K562 (cell line): ENCODE measurements around the gene SPATC1L. TPM values are rescaled to one million over a fixed set of nuclear protein-coding genes. Genes with fewer than 3 reads are reported as not detected.
A peak's percentile ranks its signal among the peaks of the same experiment; 100 is the strongest.

Experiments
- ATAC-seq: fragments of 200-7000 bp; cut with Tn5 transposase; 3 replicates; pipeline ENCODE4 v1.9.1; 2020; ENCODE audit warnings: moderate library complexity
- BruUV-seq: library from RNA; stranded (reverse); fragments of 400-500 nt; replicated peaks from 2 replicates; lab custom pipeline; 2021; lab: Mats Ljungman, UMichigan
- CTCF ChIA-PET: fragments of 300-600 bp; formaldehyde crosslinking; extraction: SDS; loops from one replicate; lab custom pipeline; 2021; ENCODE audit warnings: low intra/inter-chr PET ratio; lab: Yijun Ruan, JAX
- POLR2A ChIA-PET: fragments of 300-600, 350-650 bp; sonication (Branson Sonifier 250); formaldehyde crosslinking; extraction: SDS; loops from one replicate; lab custom pipeline; 2021; ENCODE audit warnings: antibody characterized with exemption, inconsistent platforms; lab: Yijun Ruan, JAX
- DNase-seq, 4 experiments: peaks; one replicate each; pipeline versions ENCODE4 v3.0.0 to v3.0.0-alpha.2; 2011 to 2018; ENCODE audit warnings: low spot score in 3 of 4, mixed read lengths in 3 of 4; ENCODE audit errors: extremely low read depth in 1 of 4
- FAIRE-seq: peaks from 2 replicates; lab custom pipeline; 2011; peaks lifted over from hg19 to GRCh38; lab: Jason Lieb, UNC
- H2AFZ ChIP-seq: 2 replicates; pipeline ENCODE4 v1.6.0; 2011; ENCODE audit warnings: low read depth, low read length, control low read depth, inconsistent platforms
- H3K27ac ChIP-seq: fragments of 200-600 bp; 3 replicates; pipeline ENCODE4 v1.8.0; 2011; ENCODE audit warnings: low read depth, mild to moderate bottlenecking, control low read depth, inconsistent platforms, low read length, moderate library complexity, mixed read lengths; ENCODE audit errors: extremely low read depth
- H3K27me3 ChIP-seq, 2 experiments: fragments of 300-600 bp in 1 of 2; 2 replicates in 1 of 2; 3 replicates in 1 of 2; pipeline versions ENCODE4 v1.6.0 to v1.8.0; 2011; ENCODE audit warnings: inconsistent platforms in 2 of 2, low read length in 2 of 2, mild to moderate bottlenecking in 1 of 2, mixed read lengths in 1 of 2, moderate library complexity in 1 of 2; ENCODE audit not compliant: control insufficient read depth in 2 of 2, insufficient read depth in 2 of 2
- H3K36me3 ChIP-seq: fragments of 300-600 bp; 3 replicates; pipeline ENCODE4 v1.8.0; 2011; ENCODE audit warnings: mild to moderate bottlenecking, low read length, inconsistent platforms; ENCODE audit not compliant: control insufficient read depth, insufficient read depth
- H3K4me1 ChIP-seq, 2 experiments: fragments of 200-600 bp in 1 of 2; replicated peaks in 1 of 2; 2 replicates in 1 of 2; 3 replicates in 1 of 2; pipeline versions ENCODE4 v1.5.1 to v1.8.0; 2011; ENCODE audit warnings: inconsistent platforms in 2 of 2, low read length in 2 of 2, mild to moderate bottlenecking in 1 of 2, mixed read lengths in 1 of 2, moderate library complexity in 1 of 2; ENCODE audit not compliant: control insufficient read depth in 2 of 2, insufficient read depth in 2 of 2
- H3K4me2 ChIP-seq: 2 replicates; pipeline ENCODE4 v1.6.1; 2011; ENCODE audit warnings: low read length, control low read depth, inconsistent platforms, mixed read lengths; ENCODE audit not compliant: insufficient read depth
- H3K4me3 ChIP-seq: fragments of 200-600 bp; sonication (generic), shearing (Covaris generic); 2 replicates; pipeline ENCODE4 v1.5.1; 2016; ENCODE audit warnings: control low read depth, inconsistent platforms
- H3K79me2 ChIP-seq: fragments of 200-600 bp; 3 replicates; pipeline ENCODE4 v1.8.0; 2011; ENCODE audit warnings: low read length, inconsistent platforms; ENCODE audit not compliant: control insufficient read depth, insufficient read depth
- H3K9ac ChIP-seq, 2 experiments: 2 replicates each; pipeline versions ENCODE4 v1.6.0 to v1.6.1; 2011; ENCODE audit warnings: low read depth in 2 of 2, low read length in 2 of 2, control low read depth in 1 of 2, inconsistent platforms in 1 of 2, mild to moderate bottlenecking in 1 of 2, mixed read lengths in 1 of 2; ENCODE audit not compliant: insufficient read depth in 1 of 2
- H3K9me1 ChIP-seq: one replicate; pipeline ENCODE4 v1.6.0; 2011; ENCODE audit warnings: inconsistent platforms, mild to moderate bottlenecking, low read length, moderate library complexity; ENCODE audit not compliant: control insufficient read depth, insufficient read depth
- H3K9me3 ChIP-seq: replicated peaks from 2 replicates; pipeline ENCODE4 v1.5.1; 2011; ENCODE audit warnings: low read depth, low read length, inconsistent platforms; ENCODE audit not compliant: control insufficient read depth, insufficient read depth
- H4K20me1 ChIP-seq: replicated peaks from 2 replicates; pipeline ENCODE4 v1.6.1; 2011; ENCODE audit warnings: low read length, inconsistent platforms, mixed read lengths; ENCODE audit not compliant: control insufficient read depth, insufficient read depth
- CBX2 ChIP-seq: fragments of 200-600 bp; sonication (generic); IDR thresholded peaks from one replicate; pipeline ENCODE4 v1.6.1; 2012; ENCODE audit warnings: mild to moderate bottlenecking, low read length, inconsistent platforms; ENCODE audit not compliant: insufficient read depth, poor library complexity, severe bottlenecking
- CBX8 ChIP-seq: fragments of 200-600 bp; sonication (generic); IDR thresholded peaks from 2 replicates; pipeline ENCODE4 v1.6.1; 2012; ENCODE audit warnings: borderline replicate concordance, mixed run types, low read depth, mild to moderate bottlenecking, moderate library complexity, mixed read lengths, low read length, control low read depth, inconsistent platforms; ENCODE audit not compliant: poor library complexity, severe bottlenecking; ENCODE audit errors: extremely low read depth
- CREB1 ChIP-seq, 2 experiments: sonication (generic) in 1 of 2; formaldehyde crosslinking in 1 of 2; IDR thresholded peaks; 2 replicates each; pipeline versions ENCODE4 v1.6.1 to v1.8.0; 2012 to 2022; ENCODE audit warnings: inconsistent platforms in 1 of 2, mild to moderate bottlenecking in 1 of 2, missing genetic modification reagents in 1 of 2, moderate library complexity in 1 of 2
- ESRRB ChIP-seq: fragments of 250-450 bp; sonication (Bioruptor Pico); IDR thresholded peaks from 2 replicates; pipeline ENCODE4 v1.5.0; 2020; ENCODE audit warnings: mild to moderate bottlenecking, moderate library complexity, borderline replicate concordance
- HNRNPL ChIP-seq: fragments of 200-400 bp; formaldehyde crosslinking; IDR thresholded peaks from 2 replicates; pipeline ENCODE4 v1.6.1; 2017; ENCODE audit warnings: low read depth, mild to moderate bottlenecking, low read length
- KAT7 ChIP-seq: sonication (generic); formaldehyde crosslinking; IDR thresholded peaks from 2 replicates; pipeline ENCODE4 v1.8.0; 2022; ENCODE audit warnings: missing genetic modification reagents, mild to moderate bottlenecking, borderline replicate concordance
- KAT8 ChIP-seq: fragments of 450-650 bp; IDR thresholded peaks from 2 replicates; pipeline ENCODE4 v1.6.1; 2016; ENCODE audit warnings: low read depth, mild to moderate bottlenecking
- MTA2 ChIP-seq: fragments of 450-650 bp; IDR thresholded peaks from 2 replicates; pipeline ENCODE4 v1.6.1; 2016; ENCODE audit warnings: low read depth
- PRPF4 ChIP-seq: fragments of 200-400 bp; formaldehyde crosslinking; IDR thresholded peaks from one replicate; pipeline ENCODE4 v1.6.1; 2017; ENCODE audit warnings: low read length, low read depth, mild to moderate bottlenecking; ENCODE audit not compliant: insufficient read depth, poor library complexity, severe bottlenecking
- SNRNP70 ChIP-seq: fragments of 200-400 bp; formaldehyde crosslinking; optimal IDR thresholded peaks from 2 replicates; pipeline ENCODE3; 2017; ENCODE audit warnings: low read depth, low read length
- SRSF7 ChIP-seq: fragments of 200-400 bp; formaldehyde crosslinking; optimal IDR thresholded peaks from 2 replicates; pipeline ENCODE3; 2017; ENCODE audit warnings: mild to moderate bottlenecking, low read depth, low read length
- TCF3 ChIP-seq: sonication (generic); formaldehyde crosslinking; IDR thresholded peaks from 2 replicates; pipeline ENCODE4 v1.4.0; 2020; ENCODE audit warnings: mild to moderate bottlenecking, missing genetic modification reagents
- TFAM ChIP-seq: fragments of 250-450 bp; sonication (Bioruptor Pico); conservative IDR thresholded peaks from 2 replicates; pipeline ENCODE4 v1.5.0; 2021; ENCODE audit warnings: mild to moderate bottlenecking, moderate library complexity
- XRCC4 ChIP-seq: IDR thresholded peaks from one replicate; pipeline ENCODE4 v1.6.1; 2011; ENCODE audit not compliant: insufficient read depth, insufficient read length; ENCODE audit errors: extremely low read depth
- ZNF184 ChIP-seq: sonication (generic); formaldehyde crosslinking; IDR thresholded peaks from 2 replicates; pipeline ENCODE4 v1.5.0; 2020; ENCODE audit warnings: missing genetic modification reagents
- ZNF512 ChIP-seq: IDR thresholded peaks from 2 replicates; pipeline ENCODE4 v1.6.1; 2016; ENCODE audit warnings: missing genetic modification characterization, missing compliant biosample characterization
- WGBS: fragments of 100-300 bp; shearing (Covaris generic); methylation state at CpG from one replicate; pipeline ENCODE4 v1.1.6; 2016; ENCODE audit warnings: low coverage, mixed read lengths; ENCODE audit not compliant: insufficient coverage; ENCODE audit errors: missing lambda C conversion rate; 5-methylcytosine and 5-hydroxymethylcytosine counted together
- in situ Hi-C: fragments of 300-500 bp; cut with MboI; formaldehyde crosslinking; loops from 4 replicates; pipeline ENCODE4 v1.15.0; 2018; ENCODE audit warnings: inconsistent platforms, mixed read lengths
- intact Hi-C: fragments of 100-400 bp; cut with micrococcal nuclease; formaldehyde crosslinking; loops from 2 replicates; pipeline ENCODE4 v1.14.2; 2022
- polyA plus RNA-seq, 8 experiments: library from polyadenylated mRNA; depleted of rRNA in 4 of 8; stranded (reverse) in 5 of 8; unstranded in 3 of 8; fragments of >200 nt; fragmentation: Nextera tagmentation in 2 of 8; fragmentation: Illumina TruSeq in 1 of 8; extraction: Ambion mirVana in 2 of 8; extraction: Trizol in 1 of 8; gene quantifications; 2 replicates each; pipeline versions ENCODE4 v1.2.1 to v1.2.3, GENCODE V29; 2011 to 2014; ENCODE audit warnings: inconsistent platforms in 1 of 8, missing spikeins in 1 of 8
- total RNA-seq, 7 experiments: library from RNA; depleted of rRNA in 6 of 7; stranded (reverse); fragments of >200 nt in 6 of 7; fragmentation: Illumina TruSeq in 2 of 7; extraction: Trizol in 2 of 7; gene quantifications; 2 replicates each; pipeline versions ENCODE4 v1.2.1 to v1.2.3, GENCODE V29; 2011 to 2021; ENCODE audit warnings: low replicate concordance in 1 of 7

Gene SPATC1L
- total and polyA plus RNA-seq, 9 of the 15 experiments (the other 6 are each of a cell fraction or from before 2014, with no cell fraction given) = 0.14 to 121 (median 34.0) TPM; not detected in 1

GRCh38 chr21:46220275-46220810, 36.1 kb upstream of the SPATC1L start:
- peaks cover 31% of the 10 kb centered on the region for H3K79me2 ChIP-seq
- H3K9ac ChIP-seq = peak overlapping the region in 1 of 2 experiments; percentile 22; a peak in 1 of 4 replicates
- no peak overlapping the region for H3K4me2 ChIP-seq
- ATAC-seq = no peak
- peaks cover 4 to 14% of the 10 kb centered on the region in 2 experiments; a peak in 4 of 5 replicates for H3K4me1 ChIP-seq
- 92% methylated on average over 13 of the region's 13 CpGs for WGBS
- no peak for DNase-seq
- TF ChIP-seq ZNF184 (CRISPR knock-in tag) (no peak), HNRNPL (no peak), CREB1 (IDR thresholded peaks at IDR 0.05) (no peak), CREB1 (CRISPR knock-in tag; IDR thresholded peaks at IDR 0.05) (no peak), CBX2 (no peak), CBX8 (no peak), TCF3 (no peak), PRPF4 (no peak), ZNF512 (tag) (no peak), MTA2 (no peak), ESRRB (no peak), KAT7 (CRISPR knock-in tag) (no peak), XRCC4 (no peak), SRSF7 (no peak), TFAM (CRISPR knock-in tag) (no peak), SNRNP70 (no peak), KAT8 (no peak)
- no peak overlapping the region for H2AFZ ChIP-seq
- H3K36me3 ChIP-seq = peaks cover 74% of the 10 kb centered on the region; the same call in 2 of the 3 replicates
- peaks cover 5% of the 10 kb centered on the region for H3K9me1 ChIP-seq
- H3K27me3 ChIP-seq = no peaks in the 10 kb centered on the region
- peaks cover 3% of the 10 kb centered on the region; the same call in 1 of the 2 replicates for H4K20me1 ChIP-seq
- no peak overlapping the region for H3K4me3 ChIP-seq
- H3K9me3 ChIP-seq = no peaks in the 10 kb centered on the region
- no TSS peak for BruUV-seq
- in situ Hi-C loops = no loop called here
- intact Hi-C loops = loop anchor here (10.0 kb wide), 2 partner anchors 184 to 234 kb away; partner anchors contain the start of gene DIP2A
- no peak overlapping the region for H3K27ac ChIP-seq
- FAIRE-seq = no peak
- ChIA-PET CTCF (no interaction called here), POLR2A (interaction anchor here (0.7 to 0.8 kb wide), 2 partner anchors 22 to 395 kb away, joined by 3 read pairs; no protein-coding TSS in a partner anchor)
